ENCODE measurements around the gene RELL1.

- TF ChIP-seq CTCF (IDR thresholded peaks at IDR 0.05) (no peak), POLR2A (IDR thresholded peaks at IDR 0.05) (no peak)
These were observed 13.8 kb upstream of the RELL1 start for GRCh38 chr4:37699868-37700481.
